Panc1 (cell line): ENCODE measurements around the gene EGR4. TPM values are rescaled to one million over a fixed set of nuclear protein-coding genes. Genes with fewer than 3 reads are reported as not detected.

Source experiments
- ATAC-seq: fragments of 200-7000 bp; cut with Tn5 transposase; 2 replicates; pipeline ENCODE4 v1.9.1; 2020; ENCODE audit warnings: mild to moderate bottlenecking, moderate library complexity
- BruUV-seq: library from RNA; stranded (reverse); fragments of 400-500 nt; replicated peaks from 2 replicates; lab custom pipeline; 2021; lab: Mats Ljungman, UMichigan
- CTCF ChIA-PET: fragments of 300-600 bp; sonication (Branson Sonifier 250); formaldehyde crosslinking; loops from one replicate; lab custom pipeline; 2022; ENCODE audit warnings: antibody characterized with exemption; lab: Charles Lee
- POLR2A ChIA-PET: fragments of 300-600 bp; sonication (Branson Sonifier 250); formaldehyde crosslinking; loops from one replicate; lab custom pipeline; 2022; ENCODE audit warnings: antibody characterized with exemption; lab: Charles Lee
- DNase-seq: peaks from one replicate; pipeline ENCODE4 v3.0.0-alpha.2; 2010; ENCODE audit warnings: low read depth, low spot score
- H3K27ac ChIP-seq: 2 replicates; pipeline ENCODE4 v1.5.1; 2011; ENCODE audit warnings: mild to moderate bottlenecking, low read length, inconsistent platforms
- H3K27me3 ChIP-seq: fragments of 200-500 bp; sonication (Bioruptor generic); 2 replicates; pipeline ENCODE4 v1.6.0; 2014; ENCODE audit warnings: low read length, inconsistent platforms; ENCODE audit not compliant: control insufficient read depth, insufficient read depth
- H3K36me3 ChIP-seq: fragments of 200-500 bp; sonication (Bioruptor generic); 2 replicates; pipeline ENCODE4 v1.5.1; 2014; ENCODE audit warnings: inconsistent platforms, mild to moderate bottlenecking, low read length, moderate library complexity; ENCODE audit not compliant: control insufficient read depth, insufficient read depth
- H3K4me1 ChIP-seq: 2 replicates; pipeline ENCODE4 v1.5.1; 2011; ENCODE audit warnings: inconsistent platforms, mild to moderate bottlenecking, low read length, moderate library complexity; ENCODE audit not compliant: control insufficient read depth, insufficient read depth
- H3K4me3 ChIP-seq, 2 experiments: 2 replicates each; pipeline ENCODE4 v1.5.1; 2011 to 2012; ENCODE audit warnings: low read depth in 2 of 2, low read length in 2 of 2, mild to moderate bottlenecking in 2 of 2, inconsistent platforms in 1 of 2, moderate library complexity in 1 of 2
- H3K9me3 ChIP-seq: fragments of 200-500 bp; sonication (Bioruptor generic); 2 replicates; pipeline ENCODE4 v1.5.1; 2014; ENCODE audit warnings: low read depth, mild to moderate bottlenecking, inconsistent platforms, low read length, moderate library complexity; ENCODE audit not compliant: control insufficient read depth, insufficient read depth
- POLR2AphosphoS5 ChIP-seq: IDR thresholded peaks from 2 replicates; pipeline ENCODE4 v1.6.1; 2012; ENCODE audit warnings: mild to moderate bottlenecking, low read depth, low read length, moderate library complexity
- SIN3A ChIP-seq: IDR thresholded peaks from 2 replicates; pipeline ENCODE4 v1.6.1; 2012; ENCODE audit warnings: low read depth, mild to moderate bottlenecking, low read length, moderate library complexity, borderline replicate concordance; ENCODE audit not compliant: insufficient read depth
- TCF7L2 ChIP-seq: IDR thresholded peaks from 2 replicates; pipeline ENCODE4 v1.6.1; 2011; ENCODE audit warnings: mild to moderate bottlenecking, low read depth, low read length, inconsistent platforms
- in situ Hi-C: cut with HindIII; loops from 2 replicates; pipeline ENCODE4 v1.10.0; 2016; ENCODE audit warnings: low sequenced_read_pairs, low pct_unique_long_range_greater_than_20kb
- intact Hi-C: fragments of 100-400 bp; cut with micrococcal nuclease; formaldehyde crosslinking; loops from one replicate; pipeline ENCODE4 v1.10.0; 2022; ENCODE audit not compliant: unreplicated experiment
- total RNA-seq: library from RNA; stranded (reverse); gene quantifications from one replicate; pipeline ENCODE4 v1.2.1, GENCODE V29; 2021; ENCODE audit not compliant: unreplicated experiment
- TF ChIP-seq, protein P1 (sequence below), 2 experiments: IDR thresholded peaks; 2 replicates each; pipeline ENCODE4 v1.6.1; 2011 to 2012; ENCODE audit warnings: low read depth in 2 of 2, control low read depth in 1 of 2, low read length in 1 of 2, mild to moderate bottlenecking in 1 of 2, moderate library complexity in 1 of 2; ENCODE audit not compliant: insufficient read depth in 1 of 2
- TF ChIP-seq, protein P2 (sequence below): fragments of 450-650 bp; IDR thresholded peaks from 2 replicates; pipeline ENCODE4 v1.5.1; 2017; ENCODE audit warnings: mild to moderate bottlenecking

EGR4 gene
- total RNA-seq, 1 experiment from 2014 or later: 0.08 TPM

DNA sequence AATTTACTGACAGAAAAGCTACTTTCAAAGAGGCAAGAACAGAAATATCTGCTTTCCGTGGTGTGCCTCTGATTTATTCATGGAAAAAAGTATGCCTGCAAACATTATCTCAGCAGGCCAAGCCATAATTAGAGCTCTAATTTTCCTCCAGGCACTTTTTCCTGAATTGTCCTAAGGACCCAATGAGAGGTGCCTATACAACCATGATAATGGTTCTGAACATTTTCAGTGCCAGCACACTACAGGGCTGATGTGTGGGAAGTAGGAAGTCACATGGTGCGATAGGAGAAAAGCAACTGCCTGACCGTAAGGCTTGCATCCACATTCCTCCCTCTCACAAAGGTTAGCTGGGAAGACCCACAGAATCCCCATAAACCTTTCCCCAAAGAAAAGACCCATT lies 45.9 kb upstream of the EGR4 start:
- TF ChIP-seq, protein P1, sequence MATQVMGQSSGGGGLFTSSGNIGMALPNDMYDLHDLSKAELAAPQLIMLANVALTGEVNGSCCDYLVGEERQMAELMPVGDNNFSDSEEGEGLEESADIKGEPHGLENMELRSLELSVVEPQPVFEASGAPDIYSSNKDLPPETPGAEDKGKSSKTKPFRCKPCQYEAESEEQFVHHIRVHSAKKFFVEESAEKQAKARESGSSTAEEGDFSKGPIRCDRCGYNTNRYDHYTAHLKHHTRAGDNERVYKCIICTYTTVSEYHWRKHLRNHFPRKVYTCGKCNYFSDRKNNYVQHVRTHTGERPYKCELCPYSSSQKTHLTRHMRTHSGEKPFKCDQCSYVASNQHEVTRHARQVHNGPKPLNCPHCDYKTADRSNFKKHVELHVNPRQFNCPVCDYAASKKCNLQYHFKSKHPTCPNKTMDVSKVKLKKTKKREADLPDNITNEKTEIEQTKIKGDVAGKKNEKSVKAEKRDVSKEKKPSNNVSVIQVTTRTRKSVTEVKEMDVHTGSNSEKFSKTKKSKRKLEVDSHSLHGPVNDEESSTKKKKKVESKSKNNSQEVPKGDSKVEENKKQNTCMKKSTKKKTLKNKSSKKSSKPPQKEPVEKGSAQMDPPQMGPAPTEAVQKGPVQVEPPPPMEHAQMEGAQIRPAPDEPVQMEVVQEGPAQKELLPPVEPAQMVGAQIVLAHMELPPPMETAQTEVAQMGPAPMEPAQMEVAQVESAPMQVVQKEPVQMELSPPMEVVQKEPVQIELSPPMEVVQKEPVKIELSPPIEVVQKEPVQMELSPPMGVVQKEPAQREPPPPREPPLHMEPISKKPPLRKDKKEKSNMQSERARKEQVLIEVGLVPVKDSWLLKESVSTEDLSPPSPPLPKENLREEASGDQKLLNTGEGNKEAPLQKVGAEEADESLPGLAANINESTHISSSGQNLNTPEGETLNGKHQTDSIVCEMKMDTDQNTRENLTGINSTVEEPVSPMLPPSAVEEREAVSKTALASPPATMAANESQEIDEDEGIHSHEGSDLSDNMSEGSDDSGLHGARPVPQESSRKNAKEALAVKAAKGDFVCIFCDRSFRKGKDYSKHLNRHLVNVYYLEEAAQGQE (IDR thresholded peaks at IDR 0.05; ENCODE audit: insufficient read depth in 1 of 2, low read depth in 2 of 2, low read length in 1 of 2): no peak
- TF ChIP-seq POLR2AphosphoS5: no peak
- TF ChIP-seq, protein P2, sequence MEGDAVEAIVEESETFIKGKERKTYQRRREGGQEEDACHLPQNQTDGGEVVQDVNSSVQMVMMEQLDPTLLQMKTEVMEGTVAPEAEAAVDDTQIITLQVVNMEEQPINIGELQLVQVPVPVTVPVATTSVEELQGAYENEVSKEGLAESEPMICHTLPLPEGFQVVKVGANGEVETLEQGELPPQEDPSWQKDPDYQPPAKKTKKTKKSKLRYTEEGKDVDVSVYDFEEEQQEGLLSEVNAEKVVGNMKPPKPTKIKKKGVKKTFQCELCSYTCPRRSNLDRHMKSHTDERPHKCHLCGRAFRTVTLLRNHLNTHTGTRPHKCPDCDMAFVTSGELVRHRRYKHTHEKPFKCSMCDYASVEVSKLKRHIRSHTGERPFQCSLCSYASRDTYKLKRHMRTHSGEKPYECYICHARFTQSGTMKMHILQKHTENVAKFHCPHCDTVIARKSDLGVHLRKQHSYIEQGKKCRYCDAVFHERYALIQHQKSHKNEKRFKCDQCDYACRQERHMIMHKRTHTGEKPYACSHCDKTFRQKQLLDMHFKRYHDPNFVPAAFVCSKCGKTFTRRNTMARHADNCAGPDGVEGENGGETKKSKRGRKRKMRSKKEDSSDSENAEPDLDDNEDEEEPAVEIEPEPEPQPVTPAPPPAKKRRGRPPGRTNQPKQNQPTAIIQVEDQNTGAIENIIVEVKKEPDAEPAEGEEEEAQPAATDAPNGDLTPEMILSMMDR: no peak
- H3K9me3 ChIP-seq: no peaks in the 10 kb centered on the region
- POLR2A ChIA-PET: interaction anchor here (0.6 kb wide), 1 partner anchor 398 kb away, joined by 3 read pairs; the partner anchor contains the start of gene TPRKB
- CTCF ChIA-PET: no interaction called here
- no peaks in the 10 kb centered on the region for H3K4me1 ChIP-seq
- ATAC-seq: no peak
- BruUV-seq: no TSS peak
- H3K4me3 ChIP-seq: no peak overlapping the region
- H3K27me3 ChIP-seq: peaks cover 14% of the 10 kb centered on the region; the same call in 1 of the 2 replicates
- H3K36me3 ChIP-seq: no peaks in the 10 kb centered on the region
- H3K27ac ChIP-seq: no peak overlapping the region
- in situ Hi-C loops (no loop called here), intact Hi-C loops (no loop called here)
- DNase-seq: no peak

DNA sequence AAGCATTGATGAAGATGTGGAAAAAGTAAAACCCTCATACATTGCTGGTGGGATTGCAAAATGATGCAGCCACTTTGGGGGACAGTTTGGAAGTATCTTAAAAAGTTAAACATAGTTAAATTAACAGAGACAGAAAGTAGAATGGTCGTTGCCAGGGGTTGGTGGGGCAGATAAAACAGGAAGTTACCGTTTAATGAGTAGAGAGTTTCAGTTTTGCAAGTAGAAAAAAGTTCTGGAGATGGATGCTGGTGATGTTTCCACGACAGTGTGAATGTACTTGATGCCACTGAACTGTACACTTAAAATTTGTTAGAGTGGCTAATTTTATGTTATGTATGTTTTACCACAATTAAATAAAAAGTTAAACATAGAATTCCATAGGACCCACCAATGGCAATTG lies 44.5 kb upstream of the EGR4 start:
- Histone ChIP-seq H3K9me3 (no peaks in the 10 kb centered on the region), H3K27ac (no peak overlapping the region), H3K4me1 (no peaks in the 10 kb centered on the region), H3K36me3 (no peaks in the 10 kb centered on the region), H3K4me3 (no peak overlapping the region), H3K27me3 (peaks cover 12% of the 10 kb centered on the region; the same call in 1 of the 2 replicates)
- CTCF ChIA-PET: no interaction called here
- no peak for DNase-seq
- TF ChIP-seq, protein P2: no peak
- TF ChIP-seq, protein P1 (IDR thresholded peaks at IDR 0.05; ENCODE audit: insufficient read depth in 1 of 2, low read depth in 2 of 2, low read length in 1 of 2): no peak
- TF ChIP-seq POLR2AphosphoS5 (no peak), SIN3A (no peak), TCF7L2 (no peak)
- intact Hi-C loops: no loop called here
- no TSS peak for BruUV-seq
- ATAC-seq: no peak
- in situ Hi-C loops: no loop called here
- POLR2A ChIA-PET: no interaction called here
